WI38 (cell line): ENCODE data around the gene TOX2.

Experiments used
- H3K4me3 ChIP-seq: 2 replicates; pipeline ENCODE4 v1.5.1; 2011; ENCODE audit warnings: low read depth, mild to moderate bottlenecking, control low read depth, low read length
- CTCF ChIP-seq: IDR thresholded peaks from 2 replicates; pipeline ENCODE4 v1.5.1; 2012; ENCODE audit warnings: low read depth, mild to moderate bottlenecking, control low read depth, low read length

TOX2 gene

GRCh38 chr20:43960231-43960630 is 45.6 kb downstream of the TOX2 start:
- no peak for TF ChIP-seq CTCF

GRCh38 chr20:43961116-43961515 is 46.5 kb downstream of the TOX2 start:
- TF ChIP-seq CTCF, result no peak
- H3K4me3 ChIP-seq, result no peak overlapping the region

More at GRCh38 chr20:43960231-43960630, 45.6 kb downstream of the TOX2 start:
- no peak overlapping the region for H3K4me3 ChIP-seq

- TF ChIP-seq CTCF, result no peak
- no peak overlapping the region for H3K4me3 ChIP-seq
Measured at GRCh38 chr20:43961541-43962471, 47.2 kb downstream of the TOX2 start.

- no peak for TF ChIP-seq CTCF
- no peak overlapping the region for H3K4me3 ChIP-seq
Measured at GRCh38 chr20:43962530-43962929, 47.9 kb downstream of the TOX2 start.

GRCh38 chr20:43963233-43963632 is 48.6 kb downstream of the TOX2 start:
- TF ChIP-seq CTCF, result no peak
- H3K4me3 ChIP-seq, result no peak overlapping the region

GRCh38 chr20:43963872-43964791 is 49.5 kb downstream of the TOX2 start:
- TF ChIP-seq CTCF, result no peak
- H3K4me3 ChIP-seq, result no peak overlapping the region
